Fibroblast of lung (primary cell): ENCODE results near the gene LGALSL. TPM values are rescaled to one million over a fixed set of nuclear protein-coding genes. Genes with fewer than 3 reads are reported as not detected.

ENCODE experiments used
- DNase-seq, 2 donors: peaks; one replicate each; pipeline versions ENCODE4 v3.0.0 to v3.0.0-alpha.2; 2010; ENCODE audit warnings: low read depth in 2 of 2
- H2AFZ ChIP-seq: 2 replicates; pipeline ENCODE4 v1.5.1; 2012; ENCODE audit warnings: low read length, control low read depth, inconsistent platforms
- H3K27ac ChIP-seq: 2 replicates; pipeline ENCODE4 v1.5.1; 2011; ENCODE audit warnings: low read length, control low read depth; ENCODE audit not compliant: insufficient read depth
- H3K27me3 ChIP-seq: 2 replicates; pipeline ENCODE4 v1.5.1; 2011; ENCODE audit warnings: mild to moderate bottlenecking, low read length; ENCODE audit not compliant: control insufficient read depth, insufficient read depth
- H3K36me3 ChIP-seq: 2 replicates; pipeline ENCODE4 v1.5.1; 2011; ENCODE audit warnings: low read length; ENCODE audit not compliant: control insufficient read depth, insufficient read depth
- H3K4me1 ChIP-seq: 2 replicates; pipeline ENCODE4 v1.5.1; 2011; ENCODE audit warnings: low read length; ENCODE audit not compliant: control insufficient read depth, insufficient read depth; ENCODE audit errors: extremely low read depth
- H3K4me2 ChIP-seq: 2 replicates; pipeline ENCODE4 v1.5.1; 2011; ENCODE audit warnings: low read length, control low read depth; ENCODE audit not compliant: insufficient read depth; ENCODE audit errors: extremely low read depth
- H3K4me3 ChIP-seq, 4 experiments: fragments of 200-600 bp in 1 of 4; sonication (generic) in 1 of 4; replicated peaks in 1 of 4; 2 replicates each; pipeline ENCODE4 v1.5.1; 2011 to 2016; ENCODE audit warnings: low read length in 4 of 4, low read depth in 3 of 4, mild to moderate bottlenecking in 3 of 4, control low read depth in 2 of 4, inconsistent platforms in 1 of 4, mixed read lengths in 1 of 4; ENCODE audit not compliant: insufficient read depth in 1 of 4; ENCODE audit errors: control extremely low read depth in 1 of 4
- H3K79me2 ChIP-seq: 2 replicates; pipeline ENCODE4 v1.5.1; 2012; ENCODE audit warnings: mild to moderate bottlenecking, low read length, inconsistent platforms; ENCODE audit not compliant: control insufficient read depth, insufficient read depth
- H3K9ac ChIP-seq: 2 replicates; pipeline ENCODE4 v1.5.1; 2011; ENCODE audit warnings: mild to moderate bottlenecking, low read length, control low read depth; ENCODE audit not compliant: insufficient read depth
- H3K9me3 ChIP-seq: 2 replicates; pipeline ENCODE4 v1.5.1; 2012; ENCODE audit warnings: low read depth, low read length; ENCODE audit not compliant: control insufficient read depth, insufficient read depth
- H4K20me1 ChIP-seq: 2 replicates; pipeline ENCODE4 v1.5.1; 2011; ENCODE audit warnings: low read length; ENCODE audit not compliant: control insufficient read depth, insufficient read depth; ENCODE audit errors: extremely low read depth
- CTCF ChIP-seq, 2 donors: IDR thresholded peaks in 1 of 2; conservative IDR thresholded peaks in 1 of 2; 1 replicate in 1 of 2; 2 replicates in 1 of 2; pipeline ENCODE4 v1.5.1; 2011 to 2012; ENCODE audit warnings: low read length in 2 of 2, control low read depth in 1 of 2, inconsistent platforms in 1 of 2, low read depth in 1 of 2, mild to moderate bottlenecking in 1 of 2
- EZH2 ChIP-seq: IDR thresholded peaks from 2 replicates; pipeline ENCODE4 v1.5.1; 2012; ENCODE audit warnings: low read length, control low read depth, mild to moderate bottlenecking; ENCODE audit errors: missing control alignments
- polyA plus RNA-seq, 2 donors: library from polyadenylated mRNA; depleted of rRNA in 1 of 2; stranded (reverse) in 1 of 2; unstranded in 1 of 2; fragments of >200 nt; gene quantifications; 2 replicates each; pipeline ENCODE4 v1.2.1, GENCODE V29; 2011 to 2012; ENCODE audit warnings: missing spikeins in 1 of 2
- total RNA-seq: library from RNA; depleted of rRNA; stranded (reverse); fragments of >200 nt; gene quantifications from 2 replicates; pipeline ENCODE4 v1.2.1, GENCODE V29; 2014

Gene LGALSL
- total and polyA plus RNA-seq, 2 donors (not counting 1 experiment from before 2014, with no cell fraction given) = 3.1 to 5.7 TPM

- Histone ChIP-seq H3K27me3 (peaks cover 6% of the 10 kb centered on the region), H3K4me3 (no peak overlapping the region), H3K9ac (no peak overlapping the region), H3K36me3 (no peaks in the 10 kb centered on the region), H3K27ac (no peak overlapping the region), H2AFZ (no peak overlapping the region), H3K4me2 (no peak overlapping the region), H3K4me1 (no peaks in the 10 kb centered on the region), H3K9me3 (no peaks in the 10 kb centered on the region), H4K20me1 (no peaks in the 10 kb centered on the region), H3K79me2 (no peaks in the 10 kb centered on the region)
- TF ChIP-seq EZH2 = no peak
- TF ChIP-seq CTCF (conservative IDR thresholded peaks at IDR 0.05 in 1 of 2, IDR thresholded peaks at IDR 0.05 in 1 of 2; ENCODE audit: low read depth in 1 of 2, low read length in 2 of 2) = no peak
- no peak for DNase-seq
Observed at GRCh38 chr2:64477037-64477436, 23.1 kb downstream of the LGALSL start.

- H2AFZ ChIP-seq = no peak overlapping the region
- H3K4me3 ChIP-seq = no peak overlapping the region
- no peaks in the 10 kb centered on the region for H3K79me2 ChIP-seq
- no peaks in the 10 kb centered on the region for H4K20me1 ChIP-seq
- no peak overlapping the region for H3K27ac ChIP-seq
- no peaks in the 10 kb centered on the region for H3K9me3 ChIP-seq
- no peak overlapping the region for H3K4me2 ChIP-seq
- DNase-seq = no peak
- no peak for TF ChIP-seq CTCF (conservative IDR thresholded peaks at IDR 0.05 in 1 of 2, IDR thresholded peaks at IDR 0.05 in 1 of 2; ENCODE audit: low read depth in 1 of 2, low read length in 2 of 2)
- TF ChIP-seq EZH2 = no peak
- H3K9ac ChIP-seq = no peak overlapping the region
- H3K4me1 ChIP-seq = no peaks in the 10 kb centered on the region
- H3K27me3 ChIP-seq = peaks cover 3% of the 10 kb centered on the region
- no peaks in the 10 kb centered on the region for H3K36me3 ChIP-seq
Observed at GRCh38 chr2:64477979-64478378, 24.0 kb downstream of the LGALSL start.

- Histone ChIP-seq H3K4me2 (no peak overlapping the region), H3K27ac (no peak overlapping the region), H2AFZ (no peak overlapping the region), H4K20me1 (no peaks in the 10 kb centered on the region), H3K9me3 (no peaks in the 10 kb centered on the region), H3K4me1 (no peaks in the 10 kb centered on the region), H3K27me3 (peaks cover 2% of the 10 kb centered on the region), H3K4me3 (no peak overlapping the region), H3K36me3 (no peaks in the 10 kb centered on the region), H3K9ac (no peak overlapping the region), H3K79me2 (no peaks in the 10 kb centered on the region)
- TF ChIP-seq EZH2 (no peak), CTCF (conservative IDR thresholded peaks at IDR 0.05 in 1 of 2, IDR thresholded peaks at IDR 0.05 in 1 of 2; ENCODE audit: low read depth in 1 of 2, low read length in 2 of 2) (no peak)
- no peak for DNase-seq
Observed at GRCh38 chr2:64478502-64479230, 24.7 kb downstream of the LGALSL start.
